HepG2 (cell line): ENCODE results near the gene ACTR1A. TPM values are rescaled to one million over a fixed set of nuclear protein-coding genes. Genes with fewer than 3 reads are reported as not detected.

Experiments used
- ATAC-seq: fragments of 200-7000 bp; cut with Tn5 transposase; 3 replicates; pipeline ENCODE4 v1.9.1; 2020; ENCODE audit warnings: mild to moderate bottlenecking, moderate library complexity
- BruUV-seq: library from RNA; stranded (reverse); fragments of 400-500 nt; replicated peaks from 2 replicates; lab custom pipeline; 2021; lab: Mats Ljungman, UMichigan
- CTCF ChIA-PET: fragments of 300-600 bp; formaldehyde crosslinking; extraction: SDS; loops from one replicate; lab custom pipeline; 2021; ENCODE audit warnings: low total read pairs, inconsistent platforms, low intra/inter-chr PET ratio; lab: Yijun Ruan, JAX
- POLR2A ChIA-PET: fragments of 350-600 bp; sonication (Branson Sonifier 250); formaldehyde crosslinking; loops from one replicate; lab custom pipeline; 2020; ENCODE audit warnings: antibody characterized with exemption, inconsistent platforms; lab: Yijun Ruan, JAX
- DNase-seq: peaks from one replicate; pipeline ENCODE4 v3.0.0-alpha.2; 2015; ENCODE audit warnings: low spot score
- FAIRE-seq: peaks from 3 replicates; lab custom pipeline; 2011; peaks lifted over from hg19 to GRCh38; lab: Jason Lieb, UNC
- H2AFZ ChIP-seq: one replicate; pipeline ENCODE4 v1.6.1; 2011; ENCODE audit warnings: low read length, inconsistent platforms
- H3K27ac ChIP-seq: fragments of 300-600 bp; 3 replicates; pipeline ENCODE4 v1.8.0; 2011; ENCODE audit warnings: mixed run types, mild to moderate bottlenecking, mixed read lengths, low read length, inconsistent platforms; ENCODE audit not compliant: insufficient read depth; ENCODE audit errors: extremely low read length
- H3K27me3 ChIP-seq, 2 experiments: fragments of 200-600 bp in 1 of 2; 2 replicates in 1 of 2; 3 replicates in 1 of 2; pipeline versions ENCODE4 v1.6.0 to v1.8.0; 2011; ENCODE audit warnings: low read length in 2 of 2, mild to moderate bottlenecking in 2 of 2, moderate library complexity in 2 of 2, inconsistent platforms in 1 of 2; ENCODE audit not compliant: insufficient read depth in 2 of 2, control insufficient read depth in 1 of 2
- H3K36me3 ChIP-seq, 2 experiments: fragments of 200-600 bp in 1 of 2; replicated peaks in 1 of 2; 2 replicates in 1 of 2; 3 replicates in 1 of 2; pipeline versions ENCODE4 v1.5.1 to v1.8.0; 2011; ENCODE audit warnings: low read length in 2 of 2, inconsistent platforms in 1 of 2; ENCODE audit not compliant: insufficient read depth in 2 of 2, control insufficient read depth in 1 of 2
- H3K4me1 ChIP-seq: 2 replicates; pipeline ENCODE4 v1.5.1; 2012; ENCODE audit warnings: low read length, inconsistent platforms; ENCODE audit not compliant: insufficient read depth
- H3K4me2 ChIP-seq: 2 replicates; pipeline ENCODE4 v1.6.0; 2011; ENCODE audit warnings: low read depth, low read length, inconsistent platforms
- H3K4me3 ChIP-seq, 3 experiments: fragments of 200-600 bp in 1 of 3; sonication (generic), shearing (Covaris generic) in 1 of 3; replicated peaks in 1 of 3; 2 replicates each; pipeline ENCODE4 v1.5.1; 2011 to 2016; ENCODE audit warnings: low read length in 3 of 3, inconsistent platforms in 2 of 3, low read depth in 2 of 3, mild to moderate bottlenecking in 2 of 3, control low read depth in 1 of 3, mixed read lengths in 1 of 3; ENCODE audit not compliant: insufficient read depth in 1 of 3
- H3K79me2 ChIP-seq: one replicate; pipeline ENCODE4 v1.6.1; 2011; ENCODE audit warnings: low read length, inconsistent platforms; ENCODE audit not compliant: insufficient read depth
- H3K9ac ChIP-seq: 2 replicates; pipeline ENCODE4 v1.6.0; 2011; ENCODE audit warnings: mild to moderate bottlenecking, low read depth, low read length, inconsistent platforms; ENCODE audit not compliant: insufficient read depth
- H3K9me3 ChIP-seq: 2 replicates; pipeline ENCODE4 v1.5.1; 2012; ENCODE audit warnings: mild to moderate bottlenecking, low read length
- H4K20me1 ChIP-seq: 2 replicates; pipeline ENCODE4 v1.6.0; 2011; ENCODE audit warnings: inconsistent platforms, mild to moderate bottlenecking, low read length, moderate library complexity; ENCODE audit not compliant: insufficient read depth
- AKNA ChIP-seq: sonication (generic); formaldehyde crosslinking; IDR thresholded peaks from 2 replicates; pipeline ENCODE4 v1.4.0; 2020; ENCODE audit warnings: missing genetic modification reagents, borderline replicate concordance
- BCL3 ChIP-seq: sonication (generic); formaldehyde crosslinking; IDR thresholded peaks from 2 replicates; pipeline ENCODE4 v1.5.1; 2020; ENCODE audit warnings: mild to moderate bottlenecking, missing genetic modification reagents, moderate library complexity
- FOXO4 ChIP-seq: sonication (generic); formaldehyde crosslinking; conservative IDR thresholded peaks from 2 replicates; pipeline ENCODE4 v1.8.1; 2023; ENCODE audit warnings: missing genetic modification reagents
- MBD4 ChIP-seq: IDR thresholded peaks from 2 replicates; pipeline ENCODE4 v1.6.1; 2012; ENCODE audit warnings: low read length, inconsistent platforms, borderline replicate concordance
- MYPOP ChIP-seq: sonication (generic); formaldehyde crosslinking; IDR thresholded peaks from 2 replicates; pipeline ENCODE4 v1.8.1; 2023; ENCODE audit warnings: mild to moderate bottlenecking, moderate library complexity, missing genetic modification reagents
- SMC3 ChIP-seq: IDR thresholded peaks from 2 replicates; pipeline ENCODE4 v1.6.1; 2011; ENCODE audit warnings: low read length, improper control_type of control experiment
- SRF ChIP-seq: IDR thresholded peaks from 2 replicates; pipeline ENCODE4 v1.6.1; 2011; ENCODE audit warnings: mild to moderate bottlenecking, low read depth, low read length, moderate library complexity
- USF2 ChIP-seq, 2 experiments: sonication (generic) in 1 of 2; formaldehyde crosslinking in 1 of 2; IDR thresholded peaks; 2 replicates each; pipeline versions ENCODE4 v1.5.1 to v1.6.1; 2011 to 2020; ENCODE audit warnings: borderline replicate concordance in 1 of 2, low read depth in 1 of 2, low read length in 1 of 2, mild to moderate bottlenecking in 1 of 2, missing genetic modification reagents in 1 of 2, moderate library complexity in 1 of 2
- ZNF24 ChIP-seq: fragments of 450-650 bp; IDR thresholded peaks from 2 replicates; pipeline ENCODE4 v1.6.1; 2017; ENCODE audit warnings: antibody characterized with exemption, mild to moderate bottlenecking
- ZNF572 ChIP-seq: sonication (generic); formaldehyde crosslinking; IDR thresholded peaks from 2 replicates; pipeline ENCODE4 v1.5.1; 2020; ENCODE audit warnings: mild to moderate bottlenecking, missing genetic modification reagents
- WGBS: methylation state at CpG from one replicate; pipeline ENCODE4 v1.1.6; 2017; ENCODE audit warnings: low lambda C conversion rate; 5-methylcytosine and 5-hydroxymethylcytosine counted together
- in situ Hi-C: cut with HindIII; loops from 2 replicates; pipeline ENCODE4 v1.10.0; 2017; ENCODE audit warnings: low pct_unique_long_range_greater_than_20kb; ENCODE audit not compliant: extremely low pct_ligation_motif_present
- intact Hi-C: fragments of 100-400 bp; cut with micrococcal nuclease; formaldehyde crosslinking; loops from one replicate; pipeline ENCODE4 v1.10.0; 2022; ENCODE audit not compliant: unreplicated experiment
- polyA plus RNA-seq, 8 experiments: library from polyadenylated mRNA; depleted of rRNA in 3 of 8; stranded (reverse) in 7 of 8; unstranded in 1 of 8; fragments of >200 nt; fragmentation: Illumina TruSeq in 4 of 8; extraction: Trizol in 4 of 8; gene quantifications; 2 replicates each; pipeline versions ENCODE4 v1.2.1 to v1.2.3, GENCODE V29; 2011 to 2016; ENCODE audit warnings: low read depth in 4 of 8, missing spikeins in 1 of 8, mixed read lengths in 1 of 8; ENCODE audit not compliant: insufficient read depth in 1 of 8
- total RNA-seq, 5 experiments: library from RNA; depleted of rRNA; stranded (reverse); fragments of >200 nt; fragmentation: Illumina TruSeq; extraction: Trizol; gene quantifications; 2 replicates each; pipeline ENCODE4 v1.2.3, GENCODE V29; 2016; ENCODE audit warnings: low read depth in 1 of 5

The ACTR1A gene
- total and polyA plus RNA-seq, 2 of the 13 experiments (the other 11 are each of a cell fraction or from before 2014, with no cell fraction given): 59.6 to 62.8 TPM

- TF ChIP-seq USF2 (IDR thresholded peaks at IDR 0.05; ENCODE audit: low read depth, low read length) (no peak), USF2 (CRISPR knock-in tag; IDR thresholded peaks at IDR 0.05; ENCODE audit: borderline replicate concordance) (no peak), MBD4 (no peak), ZNF572 (no peak), AKNA (CRISPR knock-in tag) (no peak), ZNF24 (no peak)
Observed at GRCh38 chr10:102484021-102484420, 18.5 kb downstream of the ACTR1A start (continued).

GRCh38 chr10:102480396-102480795 is 22.1 kb downstream of the ACTR1A start:
- DNase-seq (no peak), FAIRE-seq (no peak), ATAC-seq (no peak)
- no peak overlapping the region for H3K27ac ChIP-seq
- intact Hi-C loops (no loop called here), in situ Hi-C loops (no loop called here)
- H4K20me1 ChIP-seq: 0 out of 2 replicates have a peak, but pooled peaks cover 3% of the 10 kb centered on the region
- H3K9me3 ChIP-seq: no peaks in the 10 kb centered on the region
- CTCF ChIA-PET: interaction anchor here (2.6 kb wide), 1 partner anchor 87 kb away, joined by 11 read pairs; no protein-coding TSS in a partner anchor
- TF ChIP-seq FOXO4 (CRISPR knock-in tag): no peak
- TF ChIP-seq MYPOP: no peak
- TF ChIP-seq SMC3: no peak
- no peak for TF ChIP-seq BCL3 (CRISPR knock-in tag)
- TF ChIP-seq SRF: no peak
- no peak overlapping the region for H3K4me3 ChIP-seq
- H3K27me3 ChIP-seq: no peaks in the 10 kb centered on the region
- WGBS: 100% methylated on average over 6 of the region's 9 CpGs
- H2AFZ ChIP-seq: no peak overlapping the region
- peaks cover 31 to 51% of the 10 kb centered on the region in 2 experiments for H3K36me3 ChIP-seq
- H3K9ac ChIP-seq: no peak overlapping the region
- no peaks in the 10 kb centered on the region for H3K4me1 ChIP-seq
- POLR2A ChIA-PET: no interaction called here
- no peak overlapping the region for H3K4me2 ChIP-seq
- BruUV-seq: no TSS peak
- no peaks in the 10 kb centered on the region for H3K79me2 ChIP-seq
